HepG2 (cell line): Measurements from ENCODE around the gene AKAP8. TPM values are rescaled to one million over a fixed set of nuclear protein-coding genes. Genes with fewer than 3 reads are reported as not detected.
A peak's percentile ranks its signal among the peaks of the same experiment; 100 is the strongest.

Source experiments
- ATAC-seq: fragments of 200-7000 bp; cut with Tn5 transposase; 3 replicates; pipeline ENCODE4 v1.9.1; 2020; ENCODE audit warnings: mild to moderate bottlenecking, moderate library complexity
- BruUV-seq: library from RNA; stranded (reverse); fragments of 400-500 nt; replicated peaks from 2 replicates; lab custom pipeline; 2021; lab: Mats Ljungman, UMichigan
- CTCF ChIA-PET: fragments of 300-600 bp; formaldehyde crosslinking; extraction: SDS; loops from one replicate; lab custom pipeline; 2021; ENCODE audit warnings: low total read pairs, inconsistent platforms, low intra/inter-chr PET ratio; lab: Yijun Ruan, JAX
- POLR2A ChIA-PET: fragments of 350-600 bp; sonication (Branson Sonifier 250); formaldehyde crosslinking; loops from one replicate; lab custom pipeline; 2020; ENCODE audit warnings: antibody characterized with exemption, inconsistent platforms; lab: Yijun Ruan, JAX
- DNase-seq: peaks from one replicate; pipeline ENCODE4 v3.0.0-alpha.2; 2015; ENCODE audit warnings: low spot score
- FAIRE-seq: peaks from 3 replicates; lab custom pipeline; 2011; peaks lifted over from hg19 to GRCh38; lab: Jason Lieb, UNC
- H2AFZ ChIP-seq: one replicate; pipeline ENCODE4 v1.6.1; 2011; ENCODE audit warnings: low read length, inconsistent platforms
- H3K27ac ChIP-seq: fragments of 300-600 bp; 3 replicates; pipeline ENCODE4 v1.8.0; 2011; ENCODE audit warnings: mixed run types, mild to moderate bottlenecking, mixed read lengths, low read length, inconsistent platforms; ENCODE audit not compliant: insufficient read depth; ENCODE audit errors: extremely low read length
- H3K27me3 ChIP-seq, 2 experiments: fragments of 200-600 bp in 1 of 2; 2 replicates in 1 of 2; 3 replicates in 1 of 2; pipeline versions ENCODE4 v1.6.0 to v1.8.0; 2011; ENCODE audit warnings: low read length in 2 of 2, mild to moderate bottlenecking in 2 of 2, moderate library complexity in 2 of 2, inconsistent platforms in 1 of 2; ENCODE audit not compliant: insufficient read depth in 2 of 2, control insufficient read depth in 1 of 2
- H3K36me3 ChIP-seq, 2 experiments: fragments of 200-600 bp in 1 of 2; replicated peaks in 1 of 2; 2 replicates in 1 of 2; 3 replicates in 1 of 2; pipeline versions ENCODE4 v1.5.1 to v1.8.0; 2011; ENCODE audit warnings: low read length in 2 of 2, inconsistent platforms in 1 of 2; ENCODE audit not compliant: insufficient read depth in 2 of 2, control insufficient read depth in 1 of 2
- H3K4me1 ChIP-seq: 2 replicates; pipeline ENCODE4 v1.5.1; 2012; ENCODE audit warnings: low read length, inconsistent platforms; ENCODE audit not compliant: insufficient read depth
- H3K4me2 ChIP-seq: 2 replicates; pipeline ENCODE4 v1.6.0; 2011; ENCODE audit warnings: low read depth, low read length, inconsistent platforms
- H3K4me3 ChIP-seq, 3 experiments: fragments of 200-600 bp in 1 of 3; sonication (generic), shearing (Covaris generic) in 1 of 3; replicated peaks in 1 of 3; 2 replicates each; pipeline ENCODE4 v1.5.1; 2011 to 2016; ENCODE audit warnings: low read length in 3 of 3, inconsistent platforms in 2 of 3, low read depth in 2 of 3, mild to moderate bottlenecking in 2 of 3, control low read depth in 1 of 3, mixed read lengths in 1 of 3; ENCODE audit not compliant: insufficient read depth in 1 of 3
- H3K79me2 ChIP-seq: one replicate; pipeline ENCODE4 v1.6.1; 2011; ENCODE audit warnings: low read length, inconsistent platforms; ENCODE audit not compliant: insufficient read depth
- H3K9ac ChIP-seq: 2 replicates; pipeline ENCODE4 v1.6.0; 2011; ENCODE audit warnings: mild to moderate bottlenecking, low read depth, low read length, inconsistent platforms; ENCODE audit not compliant: insufficient read depth
- H3K9me3 ChIP-seq: 2 replicates; pipeline ENCODE4 v1.5.1; 2012; ENCODE audit warnings: mild to moderate bottlenecking, low read length
- H4K20me1 ChIP-seq: 2 replicates; pipeline ENCODE4 v1.6.0; 2011; ENCODE audit warnings: inconsistent platforms, mild to moderate bottlenecking, low read length, moderate library complexity; ENCODE audit not compliant: insufficient read depth
- AGO2 ChIP-seq: fragments of 200-400 bp; formaldehyde crosslinking; optimal IDR thresholded peaks from 2 replicates; pipeline ENCODE3; 2017; ENCODE audit warnings: mild to moderate bottlenecking, low read depth, low read length, moderate library complexity
- CCAR2 ChIP-seq: fragments of 200-400 bp; formaldehyde crosslinking; optimal IDR thresholded peaks from 2 replicates; pipeline ENCODE3; 2018; ENCODE audit warnings: low read depth, mild to moderate bottlenecking, low read length, moderate library complexity
- HOXA7 ChIP-seq: sonication (generic); formaldehyde crosslinking; IDR thresholded peaks from 2 replicates; pipeline ENCODE4 v1.8.1; 2022; ENCODE audit warnings: mild to moderate bottlenecking, missing genetic modification reagents, moderate library complexity
- POLR2A ChIP-seq, 2 experiments: IDR thresholded peaks; 2 replicates each; pipeline ENCODE4 v1.6.1; 2011; ENCODE audit warnings: low read depth in 2 of 2, low read length in 2 of 2, mild to moderate bottlenecking in 1 of 2, moderate library complexity in 1 of 2; ENCODE audit not compliant: insufficient read depth in 1 of 2
- RBM22 ChIP-seq: fragments of 200-400 bp; formaldehyde crosslinking; optimal IDR thresholded peaks from 2 replicates; pipeline ENCODE3; 2017; ENCODE audit warnings: mild to moderate bottlenecking, low read length, moderate library complexity
- RFXAP ChIP-seq: sonication (generic); formaldehyde crosslinking; IDR thresholded peaks from 2 replicates; pipeline ENCODE4 v1.4.0; 2020; ENCODE audit warnings: missing genetic modification reagents, borderline replicate concordance
- SP2 ChIP-seq: sonication (generic); formaldehyde crosslinking; IDR thresholded peaks from 2 replicates; pipeline ENCODE4 v1.5.1; 2020; ENCODE audit warnings: mild to moderate bottlenecking, missing genetic modification reagents
- SSRP1 ChIP-seq: IDR thresholded peaks from 2 replicates; pipeline ENCODE4 v1.6.1; 2016; ENCODE audit warnings: control low read depth
- ZNF343 ChIP-seq: sonication (generic); formaldehyde crosslinking; IDR thresholded peaks from 2 replicates; pipeline ENCODE4 v1.4.0; 2020; ENCODE audit warnings: mild to moderate bottlenecking, missing genetic modification reagents
- WGBS: methylation state at CpG from one replicate; pipeline ENCODE4 v1.1.6; 2017; ENCODE audit warnings: low lambda C conversion rate; 5-methylcytosine and 5-hydroxymethylcytosine counted together
- in situ Hi-C: cut with HindIII; loops from 2 replicates; pipeline ENCODE4 v1.10.0; 2017; ENCODE audit warnings: low pct_unique_long_range_greater_than_20kb; ENCODE audit not compliant: extremely low pct_ligation_motif_present
- intact Hi-C: fragments of 100-400 bp; cut with micrococcal nuclease; formaldehyde crosslinking; loops from one replicate; pipeline ENCODE4 v1.10.0; 2022; ENCODE audit not compliant: unreplicated experiment
- polyA plus RNA-seq, 8 experiments: library from polyadenylated mRNA; depleted of rRNA in 3 of 8; stranded (reverse) in 7 of 8; unstranded in 1 of 8; fragments of >200 nt; fragmentation: Illumina TruSeq in 4 of 8; extraction: Trizol in 4 of 8; gene quantifications; 2 replicates each; pipeline versions ENCODE4 v1.2.1 to v1.2.3, GENCODE V29; 2011 to 2016; ENCODE audit warnings: low read depth in 4 of 8, missing spikeins in 1 of 8, mixed read lengths in 1 of 8; ENCODE audit not compliant: insufficient read depth in 1 of 8
- total RNA-seq, 5 experiments: library from RNA; depleted of rRNA; stranded (reverse); fragments of >200 nt; fragmentation: Illumina TruSeq; extraction: Trizol; gene quantifications; 2 replicates each; pipeline ENCODE4 v1.2.3, GENCODE V29; 2016; ENCODE audit warnings: low read depth in 1 of 5
- TF ChIP-seq, protein P1 (sequence below): sonication (generic); formaldehyde crosslinking; IDR thresholded peaks from 2 replicates; pipeline ENCODE4 v1.8.1; 2023; ENCODE audit warnings: mild to moderate bottlenecking, moderate library complexity, missing genetic modification reagents

Gene AKAP8
- total and polyA plus RNA-seq, 2 of the 13 experiments (the other 11 are each of a cell fraction or from before 2014, with no cell fraction given), result 15.9 to 22.1 TPM

DNA sequence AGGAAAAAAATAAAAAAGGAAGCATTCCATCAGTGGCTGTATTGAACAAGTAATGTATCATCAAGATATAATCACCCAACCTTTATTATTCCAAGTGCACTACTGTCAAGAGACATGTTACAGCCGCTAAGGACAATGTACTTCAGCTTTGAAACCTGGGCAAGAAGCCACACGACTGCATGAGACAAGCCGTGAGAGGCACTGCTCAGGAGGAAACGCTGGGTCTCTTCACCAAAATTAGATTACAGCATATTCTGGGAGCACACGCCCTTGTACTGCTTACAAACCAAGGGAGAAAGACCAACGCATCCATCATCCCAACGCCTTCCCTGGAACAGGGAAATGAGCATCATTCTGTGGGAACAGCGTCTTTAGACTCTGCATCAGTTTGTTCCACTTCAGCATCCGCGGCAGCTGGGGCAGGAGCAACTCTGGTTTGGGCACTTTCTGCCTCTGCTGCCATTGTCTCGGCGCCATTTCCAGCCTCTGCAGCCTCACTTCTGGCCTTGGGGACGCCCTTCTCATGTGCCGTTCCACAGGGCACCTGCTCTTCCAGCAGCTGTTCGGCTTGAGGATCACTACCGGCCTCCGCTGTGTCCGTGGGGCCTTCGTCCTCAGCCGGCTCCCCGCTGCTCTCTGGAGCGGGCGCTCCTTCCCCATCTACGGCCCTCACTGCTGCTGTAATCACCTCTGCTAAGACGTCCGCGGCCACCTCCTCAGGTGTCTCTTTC, 24.9 kb downstream of the AKAP8 start:
- TF ChIP-seq, protein P1, sequence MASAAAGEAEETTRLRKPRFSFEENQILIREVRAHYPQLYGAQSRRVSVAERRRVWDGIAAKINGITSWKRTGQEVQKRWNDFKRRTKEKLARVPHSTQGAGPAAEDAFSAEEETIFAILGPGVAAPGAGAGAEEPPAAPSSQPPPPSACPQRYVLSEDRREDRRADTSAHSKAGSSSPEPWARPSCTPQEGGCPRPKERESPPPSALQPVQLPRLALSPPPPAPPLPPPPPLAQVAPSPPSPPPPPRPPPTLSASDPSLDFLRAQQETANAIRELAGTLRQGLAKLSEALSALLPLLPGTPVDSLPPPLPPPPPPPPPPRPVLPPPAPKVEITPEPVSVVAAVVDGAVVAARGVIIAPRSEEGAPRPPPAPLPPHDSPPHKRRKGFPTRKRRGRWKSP (CRISPR knock-in tag), result no peak
- TF ChIP-seq RFXAP (CRISPR knock-in tag) (no peak), AGO2 (peak; percentile 76), POLR2A (IDR thresholded peaks at IDR 0.05; ENCODE audit: insufficient read depth in 1 of 2, low read depth in 2 of 2, low read length in 2 of 2) (peak in 1 of 2 experiments; percentile 28; a peak in 1 of 4 replicates), RBM22 (peak; percentile 83), SP2 (CRISPR knock-in tag) (no peak), HOXA7 (CRISPR knock-in tag) (no peak), SSRP1 (CRISPR knock-in tag) (peak; percentile 26; the same call in 1 of the 2 replicates), ZNF343 (CRISPR knock-in tag) (no peak), CCAR2 (no peak)
- no peak overlapping the region for H3K4me3 ChIP-seq
- no peak overlapping the region for H3K4me2 ChIP-seq
- BruUV-seq, result no TSS peak
- ChIA-PET CTCF (no interaction called here), POLR2A (no interaction called here)
- H2AFZ ChIP-seq, result no peak overlapping the region
- intact Hi-C loops (no loop called here), in situ Hi-C loops (no loop called here)
- no peak overlapping the region for H3K9ac ChIP-seq
- no peaks in the 10 kb centered on the region for H3K9me3 ChIP-seq
- H3K79me2 ChIP-seq, result no peaks in the 10 kb centered on the region
- FAIRE-seq, result no peak
- H4K20me1 ChIP-seq, result no peaks in the 10 kb centered on the region
- 97% methylated on average over 27 of the region's 27 CpGs for WGBS
- no peaks in the 10 kb centered on the region for H3K27me3 ChIP-seq
- DNase-seq, result no peak
- H3K27ac ChIP-seq, result no peak overlapping the region
- H3K36me3 ChIP-seq, result peaks cover 26 to 43% of the 10 kb centered on the region in 2 experiments
- ATAC-seq, result no peak
- no peaks in the 10 kb centered on the region for H3K4me1 ChIP-seq
